Activated T-cell treated with anti-CD3 and anti-CD28 coated beads for 1 hour (primary cell): Measurements from ENCODE around the gene C5AR2.
"Not testable (repeated sequence)": the region's sequence is repeated elsewhere in the genome, so short reads cannot be mapped to it uniquely, and the experiment has no call there.

ENCODE experiments used
- DNase-seq: peaks from one replicate; pipeline ENCODE4 v3.0.0-alpha.2; 2020; ENCODE audit warnings: low read depth

Gene C5AR2

DNA sequence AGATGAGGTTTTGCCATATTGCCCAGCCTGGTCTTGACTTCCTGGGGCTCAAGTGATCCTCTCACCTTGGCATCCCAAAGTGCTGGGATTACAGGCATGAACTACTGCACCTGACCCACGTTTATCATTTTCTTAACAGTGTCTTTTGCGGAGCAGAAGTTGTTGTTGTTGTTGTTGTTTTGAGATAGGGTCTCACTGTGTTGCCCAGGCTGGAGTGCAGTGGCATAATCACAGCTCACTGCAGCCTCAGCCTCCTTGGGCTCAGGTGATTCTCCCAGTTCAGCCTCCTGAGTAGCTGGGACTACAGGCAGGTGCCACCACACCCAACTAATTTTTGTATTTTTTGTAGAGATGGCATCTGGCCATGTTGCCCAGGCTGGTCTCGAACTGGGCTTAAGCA, 55.6 kb downstream of the C5AR2 start:
- not testable (repeated sequence) for DNase-seq

- not testable (repeated sequence) for DNase-seq
Observed at GRCh38 chr19:47388721-47389120, 56.7 kb downstream of the C5AR2 start.

DNA sequence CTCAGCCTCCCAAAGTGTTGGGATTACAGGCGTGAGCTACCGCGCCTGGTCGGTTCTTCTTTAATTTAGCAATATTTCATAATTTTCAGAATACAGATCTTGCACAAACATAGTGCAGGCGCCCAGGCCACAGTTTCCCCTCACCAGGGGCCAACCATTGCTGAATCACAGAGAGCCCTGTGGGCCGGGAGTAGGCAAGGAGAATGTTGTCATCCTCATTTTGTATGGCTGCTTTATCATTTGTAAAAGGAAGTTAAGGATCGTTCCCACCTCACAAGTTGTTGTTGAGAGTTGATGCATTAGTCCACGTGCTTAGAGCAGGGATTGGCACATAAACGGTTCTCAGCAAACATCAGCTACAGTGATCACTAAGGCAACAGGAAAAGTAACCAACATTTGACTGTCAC, 57.2 kb downstream of the C5AR2 start:
- no peak for DNase-seq

- no peak for DNase-seq
Observed at GRCh38 chr19:47390533-47391488, 58.8 kb downstream of the C5AR2 start.

DNA sequence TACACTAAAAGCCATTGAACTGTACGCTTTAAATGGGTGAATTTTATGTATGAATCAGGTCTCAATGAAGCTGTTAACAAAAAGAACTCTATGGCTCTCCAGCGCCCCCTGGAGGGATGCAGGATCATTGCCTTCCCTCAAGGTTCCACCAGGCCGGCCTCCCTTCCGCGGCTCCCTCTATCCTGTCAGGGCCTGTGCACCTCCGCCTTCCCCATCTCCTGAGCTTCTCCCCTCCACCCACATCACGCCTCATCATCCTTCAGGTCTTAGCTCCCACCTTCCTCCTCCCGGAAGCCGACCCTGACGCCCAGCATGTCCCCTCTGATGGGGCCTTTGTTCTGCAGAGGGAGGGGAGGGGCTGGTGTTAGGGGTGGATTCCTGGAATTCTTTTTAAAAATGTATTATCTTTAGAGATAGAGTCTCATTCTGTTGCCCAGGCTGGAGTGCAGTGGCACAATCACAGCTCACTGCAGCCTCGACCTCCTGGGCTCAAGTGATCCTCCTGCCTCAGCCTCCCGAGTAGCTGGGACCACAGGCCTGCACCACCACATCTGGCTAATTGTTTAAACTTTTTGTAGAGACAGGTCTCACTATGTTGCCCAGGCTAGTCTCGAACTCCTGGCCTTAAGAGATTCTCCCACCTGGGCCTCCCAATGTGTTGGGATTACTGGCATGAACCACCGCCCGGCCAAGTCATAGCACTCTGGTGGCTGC, 59.7 kb downstream of the C5AR2 start:
- peak; percentile 86 for DNase-seq
